ENCODE results near the gene EZR.

The EZR gene

GRCh38 chr6:158817728-158818580 lies 1.2 kb downstream of the EZR start:
- no peak for DNase-seq (ENCODE audit: low spot score)

- DNase-seq (ENCODE audit: low spot score): no peak
These were observed 2.1 kb downstream of the EZR start for GRCh38 chr6:158816803-158817727.

DNA sequence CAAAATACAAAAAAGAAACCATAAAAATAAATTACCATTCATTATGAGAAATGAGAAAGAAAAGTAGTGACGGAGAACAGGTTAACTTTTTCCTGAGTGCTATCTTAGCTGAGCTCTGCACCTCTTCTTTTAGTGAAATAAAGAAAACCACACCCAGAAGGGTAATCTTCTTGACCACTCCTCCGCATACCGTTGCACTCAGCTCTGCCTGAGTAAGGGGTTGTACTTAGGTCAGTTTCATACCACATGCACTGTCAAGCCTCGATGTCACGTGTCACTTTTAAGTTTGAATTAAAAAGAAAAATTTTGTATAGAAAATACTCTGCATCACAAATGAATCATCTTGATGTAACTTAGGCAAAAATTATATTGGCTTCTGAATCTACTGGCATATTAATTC lies 2.8 kb downstream of the EZR start:
- no peak for DNase-seq (ENCODE audit: low spot score)

DNA sequence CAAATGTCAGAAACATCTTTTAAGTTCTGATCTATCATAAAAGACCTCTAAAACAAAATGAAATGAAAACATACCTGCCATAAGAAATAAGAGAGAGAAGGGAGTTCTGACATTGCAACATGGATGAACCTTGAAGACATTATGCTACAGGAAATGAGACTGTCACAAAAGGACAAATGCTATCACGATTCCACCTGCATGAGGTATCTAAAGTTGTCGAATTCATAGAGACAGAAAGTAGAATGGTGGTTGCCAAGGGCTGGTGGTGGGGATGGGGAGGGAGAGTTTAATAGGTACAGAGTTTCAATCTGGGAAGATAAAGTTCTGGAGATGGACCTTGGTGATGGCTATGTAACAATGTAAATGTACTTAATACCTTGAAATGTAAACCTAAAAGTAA lies 3.3 kb downstream of the EZR start:
- no peak for DNase-seq (ENCODE audit: low spot score)

- DNase-seq (ENCODE audit: low spot score): no peak
These were observed 3.8 kb downstream of the EZR start for GRCh38 chr6:158815379-158815724.

DNA sequence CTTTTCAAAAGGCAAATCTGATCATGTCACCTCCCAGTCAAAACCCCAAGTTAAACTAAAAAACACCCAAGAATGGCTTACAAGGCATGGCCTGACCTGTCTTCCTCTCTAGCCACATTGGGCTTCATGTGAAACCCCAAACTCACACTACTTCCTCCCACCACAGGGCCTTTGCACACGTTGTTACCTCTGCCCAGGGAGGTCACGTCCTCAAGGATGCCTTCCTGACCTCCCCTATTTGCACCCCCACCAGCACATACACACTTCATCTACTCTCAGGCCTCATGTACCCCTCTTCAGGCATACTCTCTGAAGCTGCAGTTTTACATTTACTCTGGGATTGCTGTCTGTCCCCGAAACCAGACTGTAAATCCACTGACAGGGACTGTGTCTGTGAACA lies 6.1 kb downstream of the EZR start:
- no peak for DNase-seq (ENCODE audit: low spot score)

DNA sequence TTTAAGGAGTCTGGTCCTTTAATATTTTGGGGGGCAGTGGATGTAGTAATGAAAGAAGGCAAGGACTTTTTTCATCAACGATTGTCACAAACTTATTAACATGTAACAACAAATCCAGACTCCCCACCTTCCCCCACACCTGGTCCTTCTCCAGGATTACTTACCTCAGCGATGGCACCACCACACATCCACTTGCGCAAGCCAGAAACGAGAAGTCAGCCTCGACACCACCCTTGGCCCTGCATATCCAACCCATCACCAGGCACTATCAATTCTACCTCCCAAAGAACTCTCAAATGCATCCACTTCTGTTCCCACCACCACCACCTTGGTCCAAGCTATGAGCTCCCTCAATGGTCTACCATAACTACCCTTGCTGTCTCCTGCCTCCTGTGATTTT lies 6.6 kb downstream of the EZR start:
- DNase-seq (ENCODE audit: low spot score): no peak

- DNase-seq (ENCODE audit: low spot score): no peak
These were observed 8.7 kb downstream of the EZR start for GRCh38 chr6:158810155-158811095.

DNA sequence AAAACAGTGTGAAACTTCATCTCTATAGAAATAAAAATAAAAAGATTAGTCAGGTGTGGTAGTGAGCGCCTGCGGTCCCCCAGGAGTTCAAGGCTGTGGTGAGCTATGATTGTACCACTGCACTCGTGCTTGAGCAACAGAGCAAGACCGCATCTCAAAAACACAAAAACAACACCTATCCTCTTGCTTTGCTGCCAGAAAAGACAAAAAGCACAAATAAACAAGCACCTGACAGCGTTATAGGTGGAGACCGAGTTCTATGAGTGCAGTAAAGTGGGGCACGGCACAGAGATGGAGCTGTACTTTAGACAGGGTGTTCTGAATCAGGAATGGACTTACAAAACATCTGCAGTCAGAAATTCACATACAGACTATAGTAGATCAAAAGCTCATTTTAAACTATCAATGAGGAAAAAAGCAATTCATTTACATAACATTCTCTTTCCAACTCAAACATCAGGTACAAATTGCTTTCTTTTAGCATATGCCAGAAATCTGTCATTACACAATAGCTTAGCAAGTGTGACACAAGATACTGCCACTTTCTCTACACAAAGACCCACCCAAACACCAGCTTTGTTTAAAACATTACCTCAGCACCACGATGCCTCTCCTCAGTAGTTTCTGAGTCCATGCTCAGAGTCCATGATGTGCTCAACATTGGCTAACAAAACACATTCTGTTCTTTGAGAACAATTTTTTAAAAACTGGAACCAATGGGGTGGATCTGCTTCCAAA lies 10.1 kb downstream of the EZR start:
- DNase-seq (ENCODE audit: low spot score): no peak

GRCh38 chr6:158808442-158808833 lies 10.7 kb downstream of the EZR start:
- no peak for DNase-seq (ENCODE audit: low spot score)

DNA sequence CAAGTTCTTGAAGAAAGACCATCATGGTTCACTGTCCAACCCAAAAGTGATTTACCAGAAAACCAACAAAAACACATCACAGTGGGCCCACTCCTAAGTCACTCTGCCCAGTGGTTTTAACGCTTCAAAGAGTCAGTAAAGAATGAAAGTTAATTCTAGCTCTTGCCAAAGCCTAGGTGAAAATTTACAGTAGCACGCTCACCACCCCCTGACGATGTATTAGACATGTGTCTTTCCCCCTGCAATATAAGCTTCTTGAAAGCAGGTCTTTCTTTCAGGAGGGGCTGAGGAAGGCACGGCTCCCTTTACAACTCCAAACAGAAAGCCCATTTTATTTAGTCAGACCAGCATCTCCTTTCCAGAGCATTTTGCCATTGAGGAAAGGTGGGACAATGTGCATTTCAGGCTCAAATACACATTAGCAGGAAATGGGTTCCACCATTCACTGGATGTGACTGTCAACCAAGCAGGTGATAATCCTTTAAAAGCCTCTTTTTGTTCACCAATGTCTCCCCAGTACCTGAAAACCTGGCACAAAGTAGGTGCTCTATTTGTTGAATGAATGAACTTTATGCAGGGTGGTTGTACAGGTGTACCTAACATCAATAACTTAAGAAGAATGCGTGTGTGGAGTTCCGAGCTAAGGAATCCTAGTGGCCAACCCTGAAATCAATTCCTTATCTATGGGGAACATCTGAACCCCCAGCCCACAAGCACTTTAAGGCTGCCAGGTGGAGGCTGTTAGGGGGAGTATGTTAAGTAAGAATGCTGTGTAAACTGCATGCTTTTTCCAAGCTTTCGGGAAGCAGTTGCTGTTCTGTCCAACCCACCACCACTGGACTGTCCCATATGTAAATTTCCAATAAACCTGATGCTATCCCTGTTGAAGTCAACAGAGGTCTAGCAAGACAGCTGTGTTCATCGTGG lies 11.4 kb downstream of the EZR start:
- DNase-seq (ENCODE audit: low spot score): no peak

- DNase-seq (ENCODE audit: low spot score): no peak
These were observed 13.3 kb downstream of the EZR start for GRCh38 chr6:158805698-158806377.

- DNase-seq (ENCODE audit: low spot score): no peak
These were observed 15.0 kb downstream of the EZR start for GRCh38 chr6:158804207-158804606.

GRCh38 chr6:158803733-158804143 lies 15.4 kb downstream of the EZR start:
- no peak for DNase-seq (ENCODE audit: low spot score)

DNA sequence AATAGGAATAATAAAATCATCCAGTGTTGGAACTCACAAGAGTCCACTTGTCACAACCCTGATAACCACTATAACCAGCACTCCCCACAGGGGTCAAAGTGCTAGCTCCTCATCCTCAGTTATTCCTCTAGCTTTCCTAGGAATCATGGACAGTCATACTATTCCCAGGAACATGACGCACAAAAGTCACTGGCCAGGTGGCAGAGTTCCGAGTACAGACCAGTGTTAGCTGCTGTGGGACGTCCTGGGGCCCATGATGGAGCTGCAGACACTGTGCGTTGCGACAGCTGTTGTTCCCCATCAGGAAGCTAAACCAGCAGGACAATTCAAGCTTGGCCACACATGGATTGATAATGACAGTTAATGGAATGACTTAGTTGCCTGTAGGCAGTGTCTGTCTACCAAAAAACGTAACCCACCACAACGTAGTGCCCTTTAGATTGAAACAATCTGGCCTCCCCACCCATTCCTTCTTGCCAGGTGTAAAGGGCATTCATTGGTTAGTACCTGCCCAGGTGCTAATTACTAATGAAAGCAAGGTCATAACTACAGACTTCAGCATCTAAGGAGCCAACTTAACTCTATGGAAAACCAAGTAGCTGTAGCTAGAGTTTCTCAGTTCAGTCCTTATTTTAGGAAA lies 17.4 kb downstream of the EZR start:
- DNase-seq (ENCODE audit: low spot score): no peak

GRCh38 chr6:158799051-158799792 lies 19.9 kb downstream of the EZR start:
- no peak for DNase-seq (ENCODE audit: low spot score)

DNA sequence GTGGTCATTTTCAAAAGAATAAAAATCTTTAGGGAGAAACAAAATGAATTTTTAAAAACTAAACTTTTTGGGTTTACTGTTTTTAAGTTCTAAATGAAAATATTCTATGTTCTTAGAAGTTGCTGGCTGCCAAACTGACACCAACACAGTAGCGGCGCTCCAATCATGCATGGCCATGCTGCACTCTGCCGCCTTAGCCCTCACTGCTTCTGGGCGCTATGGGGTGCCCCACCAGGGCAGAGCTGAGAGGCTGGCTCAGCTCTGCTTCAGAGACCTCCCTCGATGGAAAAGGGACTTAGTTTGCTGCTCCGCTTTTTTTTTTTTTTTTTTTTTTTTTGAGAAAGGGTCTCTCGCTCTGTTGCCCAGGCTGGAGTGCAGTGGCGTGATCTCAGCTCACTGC lies 20.9 kb downstream of the EZR start:
- no peak for DNase-seq (ENCODE audit: low spot score)

Data from putamen (tissue), 1 donor.